Mesenchymal stem cell (in vitro differentiated cells and primary cell): Measurements from ENCODE around the gene RPGRIP1L.

Experiments used
- DNase-seq: peaks from one replicate; pipeline ENCODE4 v3.0.0-alpha.2; 2013
- H2AFZ ChIP-seq: one replicate; pipeline ENCODE4 v1.6.1; 2013; ENCODE audit warnings: low read depth, mild to moderate bottlenecking, control low read depth, inconsistent platforms, low read length, moderate library complexity
- H2AK5ac ChIP-seq: 2 replicates; pipeline ENCODE4 v1.6.1; 2013; ENCODE audit warnings: low read length, moderate library complexity, mild to moderate bottlenecking, inconsistent platforms; ENCODE audit not compliant: severe bottlenecking
- H2BK120ac ChIP-seq: one replicate; pipeline ENCODE4 v1.6.1; 2013; ENCODE audit warnings: low read depth, mild to moderate bottlenecking, inconsistent platforms, low read length, moderate library complexity
- H2BK12ac ChIP-seq, 2 experiments: one replicate each; pipeline ENCODE4 v1.6.1; 2013; ENCODE audit warnings: inconsistent platforms in 2 of 2, low read length in 2 of 2, mild to moderate bottlenecking in 2 of 2, moderate library complexity in 2 of 2, control low read depth in 1 of 2
- H2BK15ac ChIP-seq: one replicate; pipeline ENCODE4 v1.6.1; 2013; ENCODE audit warnings: mild to moderate bottlenecking, low read depth, inconsistent platforms; ENCODE audit not compliant: poor library complexity, severe bottlenecking
- H2BK5ac ChIP-seq: 2 replicates; pipeline ENCODE4 v1.6.1; 2013; ENCODE audit warnings: low read depth, mild to moderate bottlenecking, low read length, control low read depth, inconsistent platforms; ENCODE audit not compliant: poor library complexity, severe bottlenecking
- H3K14ac ChIP-seq, 2 experiments: one replicate each; pipeline ENCODE4 v1.6.1; 2013; ENCODE audit warnings: inconsistent platforms in 2 of 2, low read length in 2 of 2, control low read depth in 1 of 2, mild to moderate bottlenecking in 1 of 2, moderate library complexity in 1 of 2
- H3K18ac ChIP-seq, 2 experiments: one replicate each; pipeline ENCODE4 v1.6.1; 2013; ENCODE audit warnings: inconsistent platforms in 2 of 2, low read length in 2 of 2, control low read depth in 1 of 2, low read depth in 1 of 2, mild to moderate bottlenecking in 1 of 2
- H3K23ac ChIP-seq, 2 experiments: one replicate each; pipeline ENCODE4 v1.6.1; 2013; ENCODE audit warnings: inconsistent platforms in 2 of 2, low read length in 2 of 2, mild to moderate bottlenecking in 2 of 2, moderate library complexity in 2 of 2, control low read depth in 1 of 2
- H3K27ac ChIP-seq: 2 replicates; pipeline ENCODE4 v1.5.1; 2013; ENCODE audit warnings: mild to moderate bottlenecking, moderate library complexity, low read length, control low read depth, inconsistent platforms; ENCODE audit not compliant: poor library complexity, severe bottlenecking
- H3K27me3 ChIP-seq, 2 experiments: 2 replicates each; pipeline versions ENCODE4 v1.6.1 to v1.7.0; 2013; ENCODE audit warnings: low read length in 2 of 2, mild to moderate bottlenecking in 2 of 2, moderate library complexity in 2 of 2, control low read depth in 1 of 2, inconsistent platforms in 1 of 2; ENCODE audit not compliant: control insufficient read depth in 1 of 2, insufficient read depth in 1 of 2
- H3K36me3 ChIP-seq, 2 experiments: 2 replicates each; pipeline versions ENCODE4 v1.6.1 to v1.7.0; 2013; ENCODE audit warnings: low read length in 2 of 2, control low read depth in 1 of 2, inconsistent platforms in 1 of 2, low read depth in 1 of 2, mild to moderate bottlenecking in 1 of 2; ENCODE audit not compliant: insufficient read depth in 2 of 2, control insufficient read depth in 1 of 2
- H3K4ac ChIP-seq, 2 experiments: one replicate each; pipeline ENCODE4 v1.6.1; 2013; ENCODE audit warnings: inconsistent platforms in 2 of 2, low read length in 2 of 2, mild to moderate bottlenecking in 2 of 2, moderate library complexity in 2 of 2, control low read depth in 1 of 2, low read depth in 1 of 2
- H3K4me1 ChIP-seq: 2 replicates; pipeline ENCODE4 v1.6.1; 2013; ENCODE audit warnings: low read depth, low read length, control low read depth; ENCODE audit not compliant: control insufficient read depth, insufficient read depth
- H3K4me2 ChIP-seq: 2 replicates; pipeline ENCODE4 v1.6.1; 2013; ENCODE audit warnings: low read length, mild to moderate bottlenecking, inconsistent platforms; ENCODE audit not compliant: poor library complexity, severe bottlenecking
- H3K4me3 ChIP-seq, 2 experiments: 2 replicates each; pipeline versions ENCODE4 v1.5.1 to v1.7.0; 2013; ENCODE audit warnings: low read length in 2 of 2, mild to moderate bottlenecking in 2 of 2, control low read depth in 1 of 2, low read depth in 1 of 2; ENCODE audit not compliant: insufficient read depth in 1 of 2
- H3K79me1 ChIP-seq: replicated peaks from 2 replicates; pipeline ENCODE4 v1.6.1; 2013; ENCODE audit warnings: mild to moderate bottlenecking, control low read depth, low read length, inconsistent platforms; ENCODE audit not compliant: poor library complexity, severe bottlenecking
- H3K9ac ChIP-seq: 2 replicates; pipeline ENCODE4 v1.7.0; 2013; ENCODE audit warnings: mild to moderate bottlenecking, low read length, moderate library complexity
- H3K9me3 ChIP-seq: 2 replicates; pipeline ENCODE4 v1.7.0; 2013; ENCODE audit warnings: mild to moderate bottlenecking, low read length; ENCODE audit not compliant: control insufficient read depth
- H4K8ac ChIP-seq: one replicate; pipeline ENCODE4 v1.6.1; 2013; ENCODE audit warnings: inconsistent platforms, mild to moderate bottlenecking, low read length, moderate library complexity
- H4K91ac ChIP-seq: one replicate; pipeline ENCODE4 v1.6.1; 2013; ENCODE audit warnings: mild to moderate bottlenecking, low read length, inconsistent platforms
- WGBS: methylation state at CpG from one replicate; pipeline ENCODE4 v1.1.7; 2013; ENCODE audit warnings: mixed read lengths; 5-methylcytosine and 5-hydroxymethylcytosine counted together

Gene RPGRIP1L

DNA sequence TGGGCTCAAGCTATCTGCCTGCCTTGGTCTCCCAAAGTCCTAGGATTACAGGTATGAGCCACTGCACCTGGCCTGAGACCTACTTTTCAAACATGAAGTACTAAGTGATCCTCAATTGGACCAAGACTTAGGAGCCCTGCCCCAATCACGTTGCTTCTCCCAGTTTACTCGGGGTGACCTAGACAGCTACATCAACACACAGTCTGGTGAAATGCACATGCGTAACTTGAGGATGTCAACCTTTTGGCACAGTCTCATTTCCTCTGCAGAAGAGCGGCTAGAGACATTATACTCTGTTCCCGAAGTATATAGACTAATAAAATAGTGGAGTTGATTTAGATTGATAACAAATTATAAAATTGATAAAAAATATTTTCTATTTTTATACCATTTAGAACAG, 17.4 kb upstream of the RPGRIP1L start:
- no peak overlapping the region for H3K4ac ChIP-seq
- no peak overlapping the region for H3K14ac ChIP-seq
- H2BK120ac ChIP-seq = no peak overlapping the region
- H3K9ac ChIP-seq = no peak overlapping the region
- H4K91ac ChIP-seq = no peak overlapping the region
- DNase-seq = no peak
- H3K4me3 ChIP-seq = no peak overlapping the region
- H3K27me3 ChIP-seq = no peaks in the 10 kb centered on the region
- no peak overlapping the region for H3K27ac ChIP-seq
- no peak overlapping the region for H2BK15ac ChIP-seq
- H2BK12ac ChIP-seq = no peak overlapping the region
- H2BK5ac ChIP-seq = no peak overlapping the region
- WGBS = 95% methylated on average over 2 of the region's 5 CpGs
- H3K36me3 ChIP-seq = peaks cover 0 to 2% of the 10 kb centered on the region in 2 experiments
- peak overlapping the region; percentile 12 for H4K8ac ChIP-seq
- H3K4me1 ChIP-seq = no peaks in the 10 kb centered on the region
- no peak overlapping the region for H2AK5ac ChIP-seq
- no peak overlapping the region for H2AFZ ChIP-seq
- no peaks in the 10 kb centered on the region for H3K9me3 ChIP-seq
- H3K4me2 ChIP-seq = no peak overlapping the region
- no peak overlapping the region for H3K18ac ChIP-seq
- no peak overlapping the region for H3K23ac ChIP-seq
- H3K79me1 ChIP-seq = peaks cover 10% of the 10 kb centered on the region

DNA sequence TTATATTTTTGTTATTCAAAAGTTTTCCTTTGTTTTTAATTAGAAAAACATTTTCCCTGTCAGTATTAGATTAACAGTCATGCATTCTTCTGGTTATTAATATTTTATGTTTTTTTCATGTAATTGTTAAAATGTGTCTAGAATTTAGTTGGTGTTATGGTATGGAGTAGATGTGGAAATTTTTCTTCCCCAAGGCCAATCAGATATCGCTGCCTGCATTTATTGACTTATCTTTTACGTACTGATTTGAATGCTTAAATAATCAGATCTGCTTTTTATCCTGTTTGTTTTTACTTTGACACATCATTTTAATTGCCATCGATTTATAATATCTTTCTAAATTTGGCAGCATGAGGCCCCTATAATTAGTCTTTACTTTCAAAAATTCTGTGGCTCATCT, 13.9 kb upstream of the RPGRIP1L start:
- Histone ChIP-seq H3K4me2 (no peak overlapping the region), H3K18ac (no peak overlapping the region), H2AFZ (no peak overlapping the region), H3K9me3 (no peaks in the 10 kb centered on the region), H3K27me3 (no peaks in the 10 kb centered on the region), H2BK120ac (no peak overlapping the region), H2BK5ac (no peak overlapping the region), H4K91ac (no peak overlapping the region), H3K27ac (no peak overlapping the region), H3K23ac (no peak overlapping the region), H3K4me1 (no peaks in the 10 kb centered on the region), H2BK15ac (no peak overlapping the region), H3K14ac (no peak overlapping the region), H3K4ac (no peak overlapping the region), H3K79me1 (peaks cover 12% of the 10 kb centered on the region), H4K8ac (no peak overlapping the region), H2AK5ac (no peak overlapping the region), H3K36me3 (peaks cover 0 to 2% of the 10 kb centered on the region in 2 experiments), H2BK12ac (no peak overlapping the region), H3K4me3 (no peak overlapping the region), H3K9ac (no peak overlapping the region)
- WGBS = 92% methylated on average over 3 of the region's 3 CpGs
- DNase-seq = no peak

DNA sequence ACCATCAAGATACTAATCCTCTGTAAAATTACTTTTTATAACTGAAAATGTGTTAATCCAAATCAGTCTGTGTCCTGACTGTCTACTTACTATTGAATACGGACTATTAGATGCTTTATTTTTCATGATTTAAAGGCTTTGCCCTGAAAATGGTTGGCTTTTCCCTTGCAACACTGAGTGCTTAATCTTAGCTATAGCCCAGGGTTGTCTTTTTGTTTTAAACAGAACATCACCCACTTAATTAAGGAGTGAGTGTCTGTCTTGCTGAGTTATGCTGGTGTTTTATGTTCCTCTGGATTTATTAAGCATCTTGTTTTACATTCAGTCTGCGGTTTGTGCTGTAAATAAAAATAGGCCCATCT, 11.3 kb upstream of the RPGRIP1L start:
- no peaks in the 10 kb centered on the region for H3K4me1 ChIP-seq
- H4K8ac ChIP-seq = no peak overlapping the region
- H3K23ac ChIP-seq = no peak overlapping the region

DNA sequence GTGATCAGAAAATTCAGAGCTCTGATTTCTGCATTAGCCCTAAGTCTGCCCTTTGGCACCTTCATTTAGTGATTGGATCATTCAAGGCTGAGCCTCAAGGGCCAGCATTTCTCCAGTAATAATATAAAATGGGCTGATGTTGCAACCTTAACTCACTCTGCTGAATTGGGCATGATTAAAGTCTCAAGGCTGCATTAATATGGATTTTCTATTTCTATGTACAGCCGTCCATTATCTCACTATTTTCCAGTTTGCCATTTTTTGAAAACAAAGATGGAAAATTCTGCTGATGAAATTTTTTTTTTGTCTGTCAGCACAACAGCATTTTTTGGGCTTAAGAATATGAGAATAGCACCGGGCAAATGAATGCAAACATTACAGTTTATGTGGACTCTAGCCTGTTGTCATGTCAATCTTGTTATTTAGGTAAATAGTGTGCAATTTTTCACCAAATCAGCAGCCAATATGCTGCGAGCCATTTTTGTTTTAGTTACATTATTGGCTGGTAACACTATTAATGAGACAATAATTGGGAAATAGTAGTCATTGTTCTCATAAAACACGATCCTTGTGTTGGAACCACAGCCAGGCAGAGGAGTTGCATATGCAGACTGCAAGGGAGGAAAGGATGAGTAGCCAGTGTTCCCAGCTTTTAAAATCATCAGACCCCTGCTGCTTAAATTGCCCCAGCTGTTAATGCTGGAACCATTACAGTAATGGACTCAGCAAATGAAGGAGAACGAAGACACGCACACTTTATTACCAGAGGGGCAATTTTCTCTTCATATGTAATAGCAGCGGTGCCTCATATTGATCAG, 10.8 kb upstream of the RPGRIP1L start:
- no peaks in the 10 kb centered on the region for H3K36me3 ChIP-seq
- DNase-seq = no peak
- no peak overlapping the region for H2BK120ac ChIP-seq

More for the DNA sequence above, 11.3 kb upstream of the RPGRIP1L start:
- no peak overlapping the region for H4K91ac ChIP-seq
- H3K27me3 ChIP-seq = no peaks in the 10 kb centered on the region
- H3K36me3 ChIP-seq = no peaks in the 10 kb centered on the region
- H3K4ac ChIP-seq = no peak overlapping the region
- no peaks in the 10 kb centered on the region for H3K9me3 ChIP-seq
- no peak overlapping the region for H3K14ac ChIP-seq
- peaks cover 11% of the 10 kb centered on the region for H3K79me1 ChIP-seq
- H3K4me2 ChIP-seq = no peak overlapping the region
- H2AK5ac ChIP-seq = no peak overlapping the region
- H2BK15ac ChIP-seq = no peak overlapping the region
- H3K27ac ChIP-seq = no peak overlapping the region
- peak overlapping the region; percentile 64 for H3K9ac ChIP-seq
- no peak for DNase-seq
- no peak overlapping the region for H2BK12ac ChIP-seq
- H2BK5ac ChIP-seq = no peak overlapping the region
- 84% methylated on average over 2 of the region's 2 CpGs for whole genome bisulfite sequencing
- no peak overlapping the region for H2AFZ ChIP-seq
- H2BK120ac ChIP-seq = no peak overlapping the region
- no peak overlapping the region for H3K18ac ChIP-seq
- H3K4me3 ChIP-seq = peak overlapping the region in 1 of 2 experiments; percentile 52

More for the DNA sequence above, 10.8 kb upstream of the RPGRIP1L start:
- peaks cover 12% of the 10 kb centered on the region for H3K79me1 ChIP-seq
- H3K27me3 ChIP-seq = no peaks in the 10 kb centered on the region
- H2AFZ ChIP-seq = no peak overlapping the region
- H3K14ac ChIP-seq = no peak overlapping the region
- H3K9ac ChIP-seq = peak overlapping the region; percentile 64
- no peak overlapping the region for H4K91ac ChIP-seq
- no peak overlapping the region for H3K23ac ChIP-seq
- H4K8ac ChIP-seq = no peak overlapping the region
- no peak overlapping the region for H3K27ac ChIP-seq
- H3K4me1 ChIP-seq = no peaks in the 10 kb centered on the region
- no peak overlapping the region for H2BK12ac ChIP-seq
- no peak overlapping the region for H3K18ac ChIP-seq
- H2AK5ac ChIP-seq = no peak overlapping the region
- no peak overlapping the region for H3K4ac ChIP-seq
- H3K9me3 ChIP-seq = no peaks in the 10 kb centered on the region
- WGBS = 74% methylated on average over 4 of the region's 7 CpGs
- no peak overlapping the region for H3K4me2 ChIP-seq
- no peak overlapping the region for H2BK15ac ChIP-seq
- H2BK5ac ChIP-seq = no peak overlapping the region
- peak overlapping the region in 1 of 2 experiments; percentile 52 for H3K4me3 ChIP-seq
